Right lobe of liver (tissue), 6 donors: ENCODE measurements around the gene MMAA. TPM values are rescaled to one million over a fixed set of nuclear protein-coding genes. Genes with fewer than 3 reads are reported as not detected.

ENCODE experiments used
- ATAC-seq, 4 donors: fragments of 200-7000 bp; cut with Tn5 transposase; one replicate each; pipeline ENCODE4 v1.9.1; 2020; ENCODE audit warnings: mild to moderate bottlenecking in 4 of 4, moderate library complexity in 4 of 4
- DNase-seq, 3 donors: peaks; one replicate each; pipeline ENCODE4 v3.0.0-alpha.2; 2020
- H3K27ac ChIP-seq, 3 donors: fragments of 200-600 bp; one replicate each; pipeline ENCODE4 v1.8.0; 2022
- H3K27me3 ChIP-seq, 2 donors: fragments of 200-600 bp; one replicate each; pipeline ENCODE4 v1.8.0; 2022
- H3K36me3 ChIP-seq, 4 donors: fragments of 200-600 bp; sonication (generic) in 1 of 4; one replicate each; pipeline versions ENCODE4 v1.5.1 to v1.8.0; 2017 to 2022; ENCODE audit warnings: control low read depth in 1 of 4
- H3K4me1 ChIP-seq, 4 donors: fragments of 200-600 bp; sonication (generic) in 1 of 4; one replicate each; pipeline versions ENCODE4 v1.5.1 to v1.8.0; 2017 to 2022; ENCODE audit warnings: control low read depth in 1 of 4
- H3K4me3 ChIP-seq, 3 donors: fragments of 200-600 bp; one replicate each; pipeline ENCODE4 v1.8.0; 2022
- H3K9me3 ChIP-seq, 4 donors: fragments of 200-600 bp; sonication (generic) in 1 of 4; one replicate each; pipeline versions ENCODE4 v1.5.1 to v1.8.0; 2017 to 2022; ENCODE audit warnings: control low read depth in 1 of 4
- CTCF ChIP-seq, 4 donors: fragments of 200-600 bp in 3 of 4; fragments of 450-650 bp in 1 of 4; IDR thresholded peaks; one replicate each; pipeline versions ENCODE4 v1.5.1 to v1.8.0; 2016 to 2022; ENCODE audit warnings: antibody characterized with exemption in 4 of 4, mild to moderate bottlenecking in 2 of 4
- POLR2A ChIP-seq: fragments of 450-650 bp; IDR thresholded peaks from one replicate; pipeline ENCODE4 v1.6.1; 2017; ENCODE audit warnings: antibody characterized with exemption, mild to moderate bottlenecking
- WGBS: methylation state at CpG from one replicate; pipeline ENCODE4 v1.1.6; 2018; ENCODE audit warnings: low coverage, low lambda C conversion rate; ENCODE audit not compliant: insufficient coverage; ENCODE audit errors: missing lambda C conversion rate; 5-methylcytosine and 5-hydroxymethylcytosine counted together
- intact Hi-C, 2 donors: fragments of 100-400 bp; cut with DNase I; formaldehyde crosslinking; loops; one replicate each; pipeline versions ENCODE4 v1.11.2 to v1.14.1; 2022
- total RNA-seq, 6 experiments: library from RNA; depleted of rRNA in 2 of 6; stranded (reverse); fragments of >200 nt in 2 of 6; fragmentation: NEBNext Ultra II Directional in 3 of 6; extraction: Animal tissue kit (Norgen Biotek cat#: 25700) in 3 of 6; gene quantifications; one replicate each; pipeline versions ENCODE4 v1.1.0 to v1.2.4, GENCODE V29; 2016 to 2023
- donor health status: DM: no; HTN: yes; CAD: no.
- donor health status: DM: no; HTN: no; CAD: no.
- donor health status: DM: no; HTN: no; CAD: no.
- donor health status: DM: no; HTN: yes; CAD: no.
- donor health status: DM: no; HTN: yes; CAD: no.

The MMAA gene
- total RNA-seq, 6 experiments from 2014 or later, result 11.4 to 27.1 (median 20.7) TPM

GRCh38 chr4:145697332-145697731 is 78.1 kb downstream of the MMAA start:
- 85% methylated on average over 2 of the region's 2 CpGs for WGBS
- intact Hi-C loops, result no loop called here
- Histone ChIP-seq H3K9me3 (no peaks in the 10 kb centered on the region), H3K27ac (no peak overlapping the region), H3K36me3 (no peaks in the 10 kb centered on the region), H3K4me3 (no peak overlapping the region), H3K4me1 (no peaks in the 10 kb centered on the region), H3K27me3 (no peaks in the 10 kb centered on the region)
- DNase-seq (no peak), ATAC-seq (no peak)
- TF ChIP-seq CTCF (IDR thresholded peaks at IDR 0.05), result no peak
- TF ChIP-seq POLR2A, result no peak

GRCh38 chr4:145698507-145698906 is 79.3 kb downstream of the MMAA start:
- Histone ChIP-seq H3K4me1 (no peaks in the 10 kb centered on the region), H3K27ac (no peak overlapping the region), H3K36me3 (no peaks in the 10 kb centered on the region), H3K9me3 (no peaks in the 10 kb centered on the region), H3K27me3 (no peaks in the 10 kb centered on the region), H3K4me3 (no peak overlapping the region)
- no peak for DNase-seq
- no peak for ATAC-seq
- TF ChIP-seq POLR2A (no peak), CTCF (IDR thresholded peaks at IDR 0.05) (no peak)
- intact Hi-C loops, result no loop called here
- WGBS, result 94% methylated on average over 2 of the region's 2 CpGs

- no peaks in the 10 kb centered on the region for H3K36me3 ChIP-seq
- DNase-seq (no peak), ATAC-seq (no peak)
- no peaks in the 10 kb centered on the region for H3K27me3 ChIP-seq
- no peaks in the 10 kb centered on the region for H3K4me1 ChIP-seq
- intact Hi-C loops, result no loop called here
- TF ChIP-seq POLR2A (no peak), CTCF (IDR thresholded peaks at IDR 0.05) (no peak)
- WGBS, result 63% methylated on average over 4 of the region's 4 CpGs
- no peak overlapping the region for H3K27ac ChIP-seq
- no peak overlapping the region for H3K4me3 ChIP-seq
- no peaks in the 10 kb centered on the region for H3K9me3 ChIP-seq
These were observed 84.8 kb downstream of the MMAA start for GRCh38 chr4:145703850-145704497.

GRCh38 chr4:145709336-145709735 is 90.2 kb downstream of the MMAA start:
- Histone ChIP-seq H3K27me3 (no peaks in the 10 kb centered on the region), H3K36me3 (no peaks in the 10 kb centered on the region), H3K27ac (no peak overlapping the region), H3K4me1 (no peaks in the 10 kb centered on the region), H3K9me3 (no peaks in the 10 kb centered on the region), H3K4me3 (no peak overlapping the region)
- 100% methylated on average over 1 of the region's 1 CpG for WGBS
- intact Hi-C loops, result no loop called here
- no peak for DNase-seq
- ATAC-seq, result peak in 1 of 4 donors; percentile 69
- TF ChIP-seq POLR2A, result no peak
- no peak for TF ChIP-seq CTCF (IDR thresholded peaks at IDR 0.05)

Other genes starting within 250 kb of the MMAA start
- gene SMAD1, start 137.5 kb upstream of the MMAA start, total RNA-seq, result 10 to 100 TPM; 12.4 to 30.5 (median 18.4) TPM
- not detected for gene C4orf51, start 60.8 kb downstream of the MMAA start, total RNA-seq